Stomach (tissue), 9 donors: Measurements from ENCODE around the gene EFCAB5. TPM values are rescaled to one million over a fixed set of nuclear protein-coding genes. Genes with fewer than 3 reads are reported as not detected.
"Not testable (repeated sequence)": the region's sequence is repeated elsewhere in the genome, so short reads cannot be mapped to it uniquely, and the experiment has no call there.

Experiments used
- DNase-seq, 2 donors: peaks; one replicate each; pipeline versions ENCODE4 v3.0.0 to v3.0.0-alpha.2; 2013 to 2019
- H3K27ac ChIP-seq, 5 donors: fragments of 200-600 bp in 4 of 5; sonication (generic) in 4 of 5; one replicate each; pipeline ENCODE4 v1.5.1; 2013 to 2019; ENCODE audit warnings: mild to moderate bottlenecking in 1 of 5, moderate library complexity in 1 of 5
- H3K27me3 ChIP-seq, 3 donors: fragments of 200-600 bp; sonication (generic); one replicate each; pipeline ENCODE4 v1.5.1; 2017 to 2019; ENCODE audit warnings: mixed run types in 1 of 3
- H3K36me3 ChIP-seq, 4 donors: fragments of 200-600 bp; sonication (generic); 1 replicate in 3 of 4; 2 replicates in 1 of 4; pipeline ENCODE4 v1.5.1; 2016 to 2019
- H3K4me1 ChIP-seq, 4 donors: fragments of 200-600 bp; sonication (generic); one replicate each; pipeline ENCODE4 v1.5.1; 2016 to 2019
- H3K4me3 ChIP-seq, 4 donors: fragments of 200-600 bp; sonication (generic) in 3 of 4; one replicate each; pipeline ENCODE4 v1.5.1; 2016 to 2019; ENCODE audit warnings: mild to moderate bottlenecking in 1 of 4
- H3K9me3 ChIP-seq, 4 donors: fragments of 200-600 bp; sonication (generic); one replicate each; pipeline ENCODE4 v1.5.1; 2016 to 2019
- EP300 ChIP-seq: sonication (generic); formaldehyde crosslinking; IDR thresholded peaks from one replicate; pipeline ENCODE4 v1.6.1; 2017; ENCODE audit warnings: antibody characterized with exemption
- POLR2A ChIP-seq, 4 donors: fragments of 450-650 bp; IDR thresholded peaks; one replicate each; pipeline ENCODE4 v1.6.1; 2016; ENCODE audit warnings: antibody characterized with exemption in 4 of 4, control low read depth in 2 of 4, mild to moderate bottlenecking in 1 of 4, moderate library complexity in 1 of 4
- POLR2AphosphoS5 ChIP-seq, 3 donors: sonication (generic); formaldehyde crosslinking; IDR thresholded peaks; one replicate each; pipeline ENCODE4 v1.6.1; 2016; ENCODE audit warnings: antibody characterized with exemption in 3 of 3
- WGBS, 5 donors: extraction: QIAGEN DNeasy Blood & Tissue Kit in 3 of 5; methylation state at CpG; one replicate each; pipeline versions ENCODE4 v1.1.5 to v1.1.7; 2013 to 2018; 5-methylcytosine and 5-hydroxymethylcytosine counted together
- intact Hi-C: fragments of 100-400 bp; cut with DNase I; formaldehyde crosslinking; loops from one replicate; pipeline ENCODE4 v1.15.1; 2023; ENCODE audit warnings: low total_unique reads
- polyA plus RNA-seq, 3 donors: library from polyadenylated mRNA; stranded (reverse); fragments of 200-250 nt; gene quantifications; one replicate each; pipeline ENCODE4 v1.2.3, GENCODE V29; 2013
- total RNA-seq, 5 donors: library from RNA; depleted of rRNA; stranded (reverse); fragments of >200 nt; gene quantifications; one replicate each; pipeline versions ENCODE4 v1.1.0 to v1.2.3, GENCODE V29; 2014 to 2016
- TF ChIP-seq, protein P1 (sequence below), 7 experiments: fragments of 450-650 bp in 4 of 7; fragments of 200-600 bp in 3 of 7; sonication (generic) in 3 of 7; IDR thresholded peaks; one replicate each; pipeline ENCODE4 v1.5.1; 2016 to 2019; ENCODE audit warnings: antibody characterized with exemption in 7 of 7, control low read depth in 2 of 7, mild to moderate bottlenecking in 1 of 7
- donor health status: healthy with polysubstance abuse.
- donor health status: Bipolar disorder and iron deficiency.
- donor health status: healthy.

EFCAB5 gene
- total and polyA plus RNA-seq, 8 donors: 0.05 to 2.8 (median 1.4) TPM; not detected in 4

DNA sequence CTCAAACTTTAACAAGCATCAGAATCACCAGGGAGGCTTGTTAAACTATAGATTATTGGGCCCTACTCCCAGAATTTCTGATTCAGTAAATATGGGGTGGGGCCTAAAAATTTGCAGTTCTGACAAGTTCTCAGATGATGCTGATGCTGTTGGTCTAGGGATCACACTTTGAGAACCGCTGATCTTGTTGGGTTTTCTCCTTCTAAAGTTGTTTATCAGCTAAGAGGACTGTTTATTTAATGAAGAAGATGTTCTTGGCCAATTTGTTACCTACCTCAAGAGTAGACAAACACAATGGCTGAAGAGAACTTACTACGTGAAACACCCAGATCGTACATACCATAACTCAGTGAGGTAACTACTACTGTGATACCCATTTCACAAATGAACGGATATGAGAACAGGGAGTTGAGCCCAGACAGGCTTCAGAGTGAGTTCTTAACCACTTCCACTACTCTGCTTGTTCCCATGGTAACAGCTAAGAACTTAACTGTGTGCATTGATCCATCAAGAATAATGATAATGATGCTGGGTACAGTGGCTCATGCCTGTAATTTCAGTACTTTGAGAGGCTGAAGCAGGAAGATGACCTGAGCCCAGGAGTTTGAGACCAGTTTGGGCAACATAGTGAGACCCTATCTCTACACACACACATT lies 89.9 kb downstream of the EFCAB5 start:
- intact Hi-C loops: no loop called here
- Histone ChIP-seq H3K4me1 (no peaks in the 10 kb centered on the region), H3K27ac (no peak overlapping the region), H3K9me3 (no peaks in the 10 kb centered on the region), H3K36me3 (no peaks in the 10 kb centered on the region), H3K4me3 (no peak overlapping the region), H3K27me3 (no peaks in the 10 kb centered on the region)
- TF ChIP-seq POLR2A (IDR thresholded peaks at IDR 0.05) (no peak), POLR2AphosphoS5 (IDR thresholded peaks at IDR 0.05) (no peak), EP300 (no peak)
- TF ChIP-seq, protein P1, sequence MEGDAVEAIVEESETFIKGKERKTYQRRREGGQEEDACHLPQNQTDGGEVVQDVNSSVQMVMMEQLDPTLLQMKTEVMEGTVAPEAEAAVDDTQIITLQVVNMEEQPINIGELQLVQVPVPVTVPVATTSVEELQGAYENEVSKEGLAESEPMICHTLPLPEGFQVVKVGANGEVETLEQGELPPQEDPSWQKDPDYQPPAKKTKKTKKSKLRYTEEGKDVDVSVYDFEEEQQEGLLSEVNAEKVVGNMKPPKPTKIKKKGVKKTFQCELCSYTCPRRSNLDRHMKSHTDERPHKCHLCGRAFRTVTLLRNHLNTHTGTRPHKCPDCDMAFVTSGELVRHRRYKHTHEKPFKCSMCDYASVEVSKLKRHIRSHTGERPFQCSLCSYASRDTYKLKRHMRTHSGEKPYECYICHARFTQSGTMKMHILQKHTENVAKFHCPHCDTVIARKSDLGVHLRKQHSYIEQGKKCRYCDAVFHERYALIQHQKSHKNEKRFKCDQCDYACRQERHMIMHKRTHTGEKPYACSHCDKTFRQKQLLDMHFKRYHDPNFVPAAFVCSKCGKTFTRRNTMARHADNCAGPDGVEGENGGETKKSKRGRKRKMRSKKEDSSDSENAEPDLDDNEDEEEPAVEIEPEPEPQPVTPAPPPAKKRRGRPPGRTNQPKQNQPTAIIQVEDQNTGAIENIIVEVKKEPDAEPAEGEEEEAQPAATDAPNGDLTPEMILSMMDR (IDR thresholded peaks at IDR 0.05): no peak
- peak in 1 of 2 donors; percentile 2 for DNase-seq
- 86 to 92% (median 88%) methylated on average over 4 of the region's 4 CpGs for WGBS, 5 donors

DNA sequence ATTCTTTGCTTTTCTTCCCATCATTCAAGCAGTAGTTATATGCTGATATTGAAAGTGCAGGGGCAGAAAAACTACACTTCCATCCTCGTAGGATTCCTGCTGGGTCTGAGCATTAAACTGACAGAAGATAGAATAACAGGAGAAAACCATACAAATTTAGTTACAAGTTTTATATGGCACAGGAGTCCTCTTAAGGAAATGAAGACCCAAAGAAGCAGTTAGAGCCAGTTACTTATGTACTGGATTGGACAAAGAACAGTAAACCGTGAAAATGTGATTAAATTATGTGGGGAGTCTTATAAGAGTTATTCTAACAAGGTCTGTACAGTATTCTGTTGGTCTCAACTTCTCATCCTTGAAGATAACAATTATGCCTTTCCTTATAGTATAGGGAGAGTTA lies 93.9 kb downstream of the EFCAB5 start:
- intact Hi-C loops: no loop called here
- TF ChIP-seq EP300 (no peak), POLR2AphosphoS5 (IDR thresholded peaks at IDR 0.05) (no peak), POLR2A (IDR thresholded peaks at IDR 0.05) (no peak)
- TF ChIP-seq, protein P1 (IDR thresholded peaks at IDR 0.05): no peak
- WGBS, 5 donors: 70 to 81% (median 78%) methylated on average over 2 of the region's 2 CpGs
- Histone ChIP-seq H3K4me3 (no peak overlapping the region), H3K36me3 (no peaks in the 10 kb centered on the region), H3K27ac (no peak overlapping the region), H3K4me1 (no peaks in the 10 kb centered on the region), H3K9me3 (no peaks in the 10 kb centered on the region), H3K27me3 (no peaks in the 10 kb centered on the region)
- DNase-seq: no peak

DNA sequence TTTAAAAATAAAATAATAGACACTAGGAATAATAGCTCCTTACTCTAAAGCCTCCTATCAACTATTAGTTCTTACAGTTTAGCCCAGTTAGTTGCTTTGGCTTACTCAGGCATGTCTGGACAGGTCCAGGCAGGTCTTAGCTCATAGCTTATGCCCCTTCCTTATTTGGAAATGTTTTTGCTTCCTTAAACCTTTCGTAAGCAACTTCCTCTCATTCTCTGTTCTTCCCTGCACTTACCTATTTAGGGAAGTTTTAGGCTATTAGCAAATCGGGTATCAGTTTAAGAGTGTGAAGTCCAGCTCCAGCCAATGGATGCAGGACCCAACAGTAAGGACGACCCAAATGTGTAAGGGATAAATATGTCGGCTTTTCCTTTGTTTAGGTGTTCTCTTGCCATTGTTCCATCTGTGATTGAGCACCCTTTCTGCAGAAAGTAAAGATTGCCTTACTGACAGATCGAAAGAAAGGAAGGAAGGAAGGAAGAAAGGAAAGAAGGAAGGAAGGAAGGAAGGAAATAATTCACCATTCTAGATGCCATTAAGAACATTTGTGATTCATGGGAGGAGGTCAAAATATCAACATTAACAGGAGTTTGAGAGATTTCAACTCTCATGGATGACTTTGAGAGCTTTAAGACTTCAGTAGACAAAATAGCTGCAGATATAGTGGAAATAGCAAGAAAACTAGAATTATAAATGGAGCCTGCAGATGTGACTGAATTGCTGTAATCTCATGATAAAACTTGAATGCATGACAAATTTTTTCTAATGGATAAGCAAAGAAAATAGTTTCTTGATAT lies 99.5 kb downstream of the EFCAB5 start:
- WGBS, 5 donors: 65 to 89% (median 73%) methylated on average over 5 of the region's 5 CpGs

DNA sequence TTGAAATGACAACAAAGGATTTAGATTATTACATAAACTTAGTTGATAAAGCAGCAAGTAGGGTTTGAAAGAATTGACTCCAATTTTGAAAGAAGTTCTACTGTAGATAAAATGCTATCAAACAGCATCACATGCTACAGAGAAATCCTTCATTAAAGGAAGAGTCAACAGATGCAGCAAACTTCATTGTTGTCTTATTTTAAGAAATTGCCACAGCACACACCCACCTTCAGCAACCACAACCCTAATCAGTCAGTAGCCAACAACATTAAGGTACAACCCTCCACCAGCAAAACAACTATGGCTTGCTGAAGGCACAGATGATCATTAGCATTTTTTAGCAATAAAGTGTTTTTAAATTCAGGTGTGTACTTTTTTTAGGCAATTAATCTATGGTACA lies 100.1 kb downstream of the EFCAB5 start:
- Histone ChIP-seq H3K9me3 (no peaks in the 10 kb centered on the region), H3K4me3 (no peak overlapping the region), H3K4me1 (no peaks in the 10 kb centered on the region), H3K27ac (no peak overlapping the region), H3K36me3 (no peaks in the 10 kb centered on the region), H3K27me3 (no peaks in the 10 kb centered on the region)
- DNase-seq: no peak
- intact Hi-C loops: no loop called here
- TF ChIP-seq EP300: no peak

More for the DNA sequence above, 99.5 kb downstream of the EFCAB5 start:
- H3K27ac ChIP-seq, intact Hi-C loops, H3K4me3 ChIP-seq, H3K27me3 ChIP-seq, H3K36me3 ChIP-seq, H3K4me1 ChIP-seq, H3K9me3 ChIP-seq, DNase-seq: not testable (repeated sequence)

DNA sequence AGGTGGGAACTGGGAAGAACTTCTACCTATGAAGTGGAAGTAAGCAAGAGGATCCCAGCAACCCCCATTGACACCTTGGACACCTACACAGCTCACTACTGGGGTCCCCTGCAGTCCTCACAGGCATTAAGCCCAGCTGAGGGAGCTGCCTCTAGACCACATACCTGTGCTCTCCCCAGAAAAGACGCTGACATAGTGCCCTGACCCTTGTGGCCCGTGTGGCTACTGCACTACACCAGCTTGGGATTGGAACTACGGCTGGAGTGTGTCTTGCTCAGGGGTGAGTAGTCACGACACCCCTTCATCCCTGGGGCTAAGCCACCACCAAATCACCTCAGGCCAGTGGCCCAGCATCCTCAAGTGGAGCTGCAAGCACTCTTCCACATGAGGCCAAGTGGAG lies 120.9 kb downstream of the EFCAB5 start:
- Histone ChIP-seq H3K9me3 (peaks cover 3 to 33% (median 30%) of the 10 kb centered on the region in 4 donors), H3K4me3 (no peak overlapping the region), H3K27me3 (peaks cover 0 to 5% (median 5%) of the 10 kb centered on the region in 3 donors), H3K4me1 (no peaks in the 10 kb centered on the region), H3K36me3 (no peaks in the 10 kb centered on the region), H3K27ac (no peak overlapping the region)
- no peak for DNase-seq
- TF ChIP-seq POLR2A (IDR thresholded peaks at IDR 0.05): no peak
- no peak for TF ChIP-seq POLR2AphosphoS5 (IDR thresholded peaks at IDR 0.05)
- TF ChIP-seq EP300: no peak
- TF ChIP-seq, protein P1 (IDR thresholded peaks at IDR 0.05): no peak
- 58 to 76% (median 71%) methylated on average over 4 of the region's 4 CpGs for WGBS, 5 donors
- intact Hi-C loops: no loop called here
